ENCODE measurements around the gene UGT1A7. TPM values are rescaled to one million over a fixed set of nuclear protein-coding genes. Genes with fewer than 3 reads are reported as not detected.
"Not testable (repeated sequence)": the region's sequence is repeated elsewhere in the genome, so short reads cannot be mapped to it uniquely, and the experiment has no call there.

UGT1A7 gene
- total RNA-seq = 2.5 TPM
- polyA plus RNA-seq = 0.08 TPM

DNA sequence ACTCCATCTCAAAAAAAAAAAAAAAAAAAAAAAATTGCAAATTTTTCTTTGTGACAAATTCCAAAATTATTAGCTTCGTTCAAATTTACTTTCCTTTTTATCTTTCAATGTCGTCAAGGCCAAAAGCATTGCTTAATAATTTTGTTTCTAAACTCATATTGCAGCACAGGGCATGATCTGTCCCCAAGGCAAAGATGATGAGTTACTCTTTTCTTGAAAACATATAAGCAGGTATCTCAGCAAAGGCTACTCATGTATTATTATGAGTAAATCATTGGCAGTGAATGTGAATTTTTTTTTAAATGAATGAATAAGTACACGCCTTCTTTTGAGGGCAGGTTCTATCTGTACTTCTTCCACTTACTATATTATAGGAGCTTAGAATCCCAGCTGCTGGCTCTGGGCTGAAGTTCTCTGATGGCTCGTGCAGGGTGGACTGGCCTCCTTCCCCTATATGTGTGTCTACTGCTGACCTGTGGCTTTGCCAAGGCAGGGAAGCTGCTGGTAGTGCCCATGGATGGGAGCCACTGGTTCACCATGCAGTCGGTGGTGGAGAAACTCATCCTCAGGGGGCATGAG is at the start of gene UGT1A7:
Gene UGT1A7, plus strand, starts transcription at position 381 of the 579 bp plus-strand sequence. Its CDS starts 37 bp downstream, at position 418.
- no peaks in the 10 kb centered on the region for H3K4me1 ChIP-seq (ENCODE audit: insufficient read depth)
- H3K27ac ChIP-seq (ENCODE audit: low read depth) = no peak within 1 kb of the TSS
- DNase-seq (ENCODE audit: extremely low spot score) = no peak
- H3K4me3 ChIP-seq (ENCODE audit: low read depth, low read length) = no peak within 1 kb of the TSS
- 79% methylated on average over 5 of the region's 5 CpGs for WGBS
- no peaks in the 10 kb centered on the region for H3K36me3 ChIP-seq (ENCODE audit: insufficient read depth)

DNA sequence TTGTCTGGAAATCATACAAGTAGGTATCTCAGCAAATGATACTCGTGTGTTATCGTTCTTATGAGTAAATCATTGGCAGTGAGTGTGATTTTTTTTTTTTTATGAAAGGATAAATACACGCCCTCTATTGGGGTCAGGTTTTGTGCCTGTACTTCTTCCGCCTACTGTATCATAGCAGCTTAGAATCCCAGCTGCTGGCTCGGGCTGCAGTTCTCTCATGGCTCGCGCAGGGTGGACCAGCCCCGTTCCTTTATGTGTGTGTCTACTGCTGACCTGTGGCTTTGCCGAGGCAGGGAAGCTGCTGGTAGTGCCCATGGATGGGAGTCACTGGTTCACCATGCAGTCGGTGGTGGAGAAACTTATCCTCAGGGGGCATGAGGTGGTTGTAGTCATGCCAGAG is 45.4 kb upstream of the UGT1A7 start, which contains the start of gene UGT1A10:
Gene UGT1A10, plus strand, starts transcription at position 143 of the 400 bp plus-strand sequence. Its CDS starts 75 bp downstream, at position 218.
- H3K4me1 ChIP-seq (ENCODE audit: insufficient read depth); H3K27ac ChIP-seq (ENCODE audit: low read depth): not testable (repeated sequence)
- 83% methylated on average over 10 of the region's 10 CpGs for WGBS

DNA sequence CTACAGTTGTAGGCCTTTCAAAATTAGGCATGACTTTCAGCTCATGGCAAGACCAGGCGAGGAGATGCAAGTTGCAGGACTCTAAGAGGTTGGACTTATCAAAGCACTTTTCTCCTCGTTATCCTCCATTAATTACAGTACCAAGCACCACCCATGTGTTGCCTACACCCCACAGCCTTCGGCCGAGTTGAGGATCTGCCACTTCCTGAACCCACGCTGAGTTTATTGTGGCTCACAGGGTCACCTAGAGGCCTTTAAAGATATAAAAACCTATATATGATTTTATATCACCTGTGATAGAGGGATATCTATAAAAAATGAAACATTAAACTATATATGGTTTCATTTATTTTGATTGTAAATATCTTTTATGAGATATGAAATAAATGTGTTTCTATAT is 42.9 kb upstream of the UGT1A7 start:
- H3K4me3 ChIP-seq (ENCODE audit: low read depth, low read length) = no peak overlapping the region
- DNase-seq (ENCODE audit: extremely low spot score) = no peak
- 54% methylated on average over 5 of the region's 5 CpGs for WGBS
- H3K27ac ChIP-seq (ENCODE audit: low read depth) = no peak overlapping the region
- H3K36me3 ChIP-seq (ENCODE audit: insufficient read depth) = no peaks in the 10 kb centered on the region
- H3K4me1 ChIP-seq (ENCODE audit: insufficient read depth) = no peaks in the 10 kb centered on the region

More for the DNA sequence above, 45.4 kb upstream of the UGT1A7 start, which contains the start of gene UGT1A10:
- not testable (repeated sequence) for DNase-seq (ENCODE audit: extremely low spot score); H3K36me3 ChIP-seq (ENCODE audit: insufficient read depth); H3K4me3 ChIP-seq (ENCODE audit: low read depth, low read length)

DNA sequence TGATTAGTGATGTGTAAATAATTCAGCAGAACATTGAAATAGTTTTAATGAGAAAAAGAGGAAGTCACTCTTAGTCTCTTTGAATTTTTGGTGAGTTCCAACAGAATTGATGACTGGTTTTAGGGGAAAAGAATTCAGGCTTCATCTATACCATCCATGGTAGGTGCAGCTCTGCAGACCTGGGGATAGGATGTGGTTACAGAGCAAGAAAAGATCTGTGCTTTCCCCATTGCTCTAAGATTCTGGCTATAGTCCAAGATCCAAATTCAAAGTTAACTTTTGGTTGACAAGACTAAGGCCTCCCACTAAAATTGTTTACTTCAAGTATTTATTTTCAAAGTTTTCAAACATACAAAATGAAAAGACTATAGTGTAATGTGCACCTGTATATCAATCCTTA is 41.8 kb upstream of the UGT1A7 start:
- H3K27ac ChIP-seq (ENCODE audit: low read depth) = no peak overlapping the region
- H3K4me3 ChIP-seq (ENCODE audit: low read depth, low read length) = no peak overlapping the region
- H3K36me3 ChIP-seq (ENCODE audit: insufficient read depth) = no peaks in the 10 kb centered on the region
- H3K4me1 ChIP-seq (ENCODE audit: insufficient read depth) = no peaks in the 10 kb centered on the region
- DNase-seq (ENCODE audit: extremely low spot score) = no peak

DNA sequence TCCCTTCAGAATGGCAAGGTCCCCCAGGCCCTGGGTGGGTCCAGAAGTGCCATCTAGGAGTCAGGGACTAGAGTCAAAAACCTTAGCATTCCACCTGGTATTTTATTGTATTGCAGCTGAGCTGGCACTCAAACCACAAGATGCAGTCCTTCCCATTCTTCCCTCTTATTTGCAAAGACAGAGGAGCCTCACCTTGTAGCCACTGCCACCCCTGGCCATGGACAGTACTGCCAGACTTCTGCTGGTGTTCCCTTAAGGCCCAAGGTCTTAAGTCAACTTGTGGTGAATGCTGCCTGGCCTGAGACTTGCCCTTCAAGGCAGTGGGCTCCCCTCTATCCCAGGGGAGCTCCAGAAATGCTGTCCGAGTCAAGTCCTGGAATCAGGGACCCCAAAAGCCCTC is 38.6 kb upstream of the UGT1A7 start:
- Histone ChIP-seq H3K36me3 (ENCODE audit: insufficient read depth) (no peaks in the 10 kb centered on the region), H3K27ac (ENCODE audit: low read depth) (no peak overlapping the region), H3K4me3 (ENCODE audit: low read depth, low read length) (no peak overlapping the region), H3K4me1 (ENCODE audit: insufficient read depth) (no peaks in the 10 kb centered on the region)
- WGBS = 91% methylated on average over 1 of the region's 1 CpG
- no peak for DNase-seq (ENCODE audit: extremely low spot score)

DNA sequence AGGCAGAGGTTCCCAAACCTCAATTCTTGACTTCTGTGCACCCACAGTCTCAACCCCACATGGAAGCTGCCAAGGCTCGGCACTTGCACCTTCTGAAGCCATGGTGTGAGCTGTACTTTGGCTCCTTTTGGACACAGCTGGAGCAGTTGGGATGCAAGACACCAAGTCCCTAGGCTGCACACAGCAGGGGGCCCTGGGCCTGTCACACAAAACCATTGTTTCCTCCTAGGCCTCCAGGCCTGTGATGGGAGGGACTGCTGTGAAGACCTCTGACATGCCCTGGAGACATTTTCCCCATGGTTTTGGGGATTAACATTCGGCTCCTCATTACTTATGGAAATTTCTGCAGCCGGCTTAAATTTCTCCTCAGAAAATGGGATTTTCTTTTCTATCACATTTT is 35.7 kb upstream of the UGT1A7 start:
- 87% methylated on average over 3 of the region's 3 CpGs for WGBS
- not testable (repeated sequence) for H3K27ac ChIP-seq (ENCODE audit: low read depth); H3K4me3 ChIP-seq (ENCODE audit: low read depth, low read length); DNase-seq (ENCODE audit: extremely low spot score); H3K36me3 ChIP-seq (ENCODE audit: insufficient read depth); H3K4me1 ChIP-seq (ENCODE audit: insufficient read depth)

DNA sequence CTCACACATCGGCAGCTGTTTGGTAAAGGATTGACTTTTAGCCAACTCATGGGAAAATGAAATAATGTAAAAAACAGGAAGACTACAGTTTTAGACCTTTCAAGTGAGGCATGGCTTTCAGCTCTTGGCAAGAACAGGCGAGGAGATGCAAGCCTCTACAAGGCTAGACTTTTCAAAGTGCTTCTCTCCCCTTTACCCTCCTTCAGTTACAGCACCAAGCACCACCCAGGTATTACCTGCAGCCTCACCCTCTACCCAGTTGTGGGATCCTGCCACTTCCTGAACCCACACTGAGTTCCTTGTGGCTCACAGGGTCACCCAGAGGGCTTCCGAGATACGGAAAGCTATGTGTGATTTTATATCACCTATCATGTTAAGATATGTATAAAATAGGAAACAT is 30.7 kb upstream of the UGT1A7 start:
- no peak overlapping the region for H3K27ac ChIP-seq (ENCODE audit: low read depth)
- DNase-seq (ENCODE audit: extremely low spot score) = peak; percentile 31
- H3K4me1 ChIP-seq (ENCODE audit: insufficient read depth) = no peaks in the 10 kb centered on the region
- WGBS = 70% methylated on average over 4 of the region's 4 CpGs
- no peaks in the 10 kb centered on the region for H3K36me3 ChIP-seq (ENCODE audit: insufficient read depth)
- no peak overlapping the region for H3K4me3 ChIP-seq (ENCODE audit: low read depth, low read length)

DNA sequence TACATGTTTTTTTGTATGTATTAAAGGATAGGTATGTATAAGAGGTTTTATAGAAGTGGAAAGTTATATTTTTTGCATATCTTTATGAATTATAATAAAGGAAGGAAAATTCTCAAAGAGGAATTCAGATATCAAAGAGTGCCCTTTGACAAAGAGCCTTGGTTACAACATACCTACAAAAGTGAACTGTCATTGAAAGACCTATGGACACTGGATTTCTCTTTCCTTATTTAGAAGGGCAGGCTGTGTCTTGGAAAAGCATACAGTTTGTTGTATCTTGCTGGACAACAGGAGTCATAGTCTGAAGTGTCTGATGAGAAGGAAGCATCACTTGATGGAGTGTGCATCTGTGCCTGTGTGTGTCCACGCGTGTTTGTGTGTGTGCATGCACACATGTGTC is 30.3 kb upstream of the UGT1A7 start:
- no peaks in the 10 kb centered on the region for H3K4me1 ChIP-seq (ENCODE audit: insufficient read depth)
- H3K27ac ChIP-seq (ENCODE audit: low read depth) = no peak overlapping the region
- DNase-seq (ENCODE audit: extremely low spot score) = no peak
- H3K36me3 ChIP-seq (ENCODE audit: insufficient read depth) = no peaks in the 10 kb centered on the region
- WGBS = 96% methylated on average over 2 of the region's 2 CpGs
- no peak overlapping the region for H3K4me3 ChIP-seq (ENCODE audit: low read depth, low read length)

DNA sequence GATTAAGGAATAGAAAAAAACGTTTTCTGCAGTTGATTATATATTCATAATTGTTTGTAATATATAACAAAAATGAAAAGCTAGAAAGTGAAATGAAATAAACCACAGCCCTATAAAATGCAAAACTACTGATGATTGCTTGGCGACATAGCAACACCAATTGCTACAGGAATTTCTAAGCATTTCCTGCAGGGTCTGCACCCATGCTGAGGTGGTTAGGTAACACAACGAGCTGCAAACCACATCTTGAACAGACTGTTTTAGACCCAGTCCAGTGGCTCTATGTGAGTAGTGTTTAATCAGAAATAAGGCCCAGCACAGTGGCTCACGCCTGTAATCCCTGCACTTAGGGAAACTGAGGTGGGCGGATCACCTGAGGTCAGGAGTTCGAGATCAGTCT is 27.2 kb upstream of the UGT1A7 start:
- DNase-seq (ENCODE audit: extremely low spot score) = no peak
- Histone ChIP-seq H3K36me3 (ENCODE audit: insufficient read depth) (no peaks in the 10 kb centered on the region), H3K4me3 (ENCODE audit: low read depth, low read length) (no peak overlapping the region), H3K4me1 (ENCODE audit: insufficient read depth) (no peaks in the 10 kb centered on the region), H3K27ac (ENCODE audit: low read depth) (no peak overlapping the region)
- WGBS = 65% methylated on average over 6 of the region's 6 CpGs

DNA sequence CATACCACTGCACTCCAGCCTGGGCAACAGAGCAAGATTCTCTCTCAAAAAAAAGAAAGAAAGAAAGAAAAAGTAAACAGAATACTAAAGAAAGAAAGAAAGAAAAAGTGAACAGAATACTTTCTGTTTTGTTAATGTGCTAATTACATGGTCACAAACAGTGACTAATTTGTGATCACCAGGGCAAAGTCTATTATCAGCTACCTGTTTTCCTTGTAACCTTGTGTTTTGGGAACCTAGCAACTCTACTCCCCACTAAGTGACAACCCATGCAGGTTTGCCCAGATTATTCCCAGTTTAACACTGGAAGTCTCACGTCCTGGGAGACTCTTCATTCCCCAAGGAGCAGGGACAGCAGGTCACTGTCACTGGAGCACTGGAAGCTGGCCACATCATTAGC is 26.7 kb upstream of the UGT1A7 start:
- no peaks in the 10 kb centered on the region for H3K36me3 ChIP-seq (ENCODE audit: insufficient read depth)
- H3K27ac ChIP-seq (ENCODE audit: low read depth) = no peak overlapping the region
- DNase-seq (ENCODE audit: extremely low spot score) = no peak
- 48% methylated on average over 1 of the region's 1 CpG for WGBS
- H3K4me1 ChIP-seq (ENCODE audit: insufficient read depth) = no peaks in the 10 kb centered on the region
- H3K4me3 ChIP-seq (ENCODE audit: low read depth, low read length) = no peak overlapping the region

DNA sequence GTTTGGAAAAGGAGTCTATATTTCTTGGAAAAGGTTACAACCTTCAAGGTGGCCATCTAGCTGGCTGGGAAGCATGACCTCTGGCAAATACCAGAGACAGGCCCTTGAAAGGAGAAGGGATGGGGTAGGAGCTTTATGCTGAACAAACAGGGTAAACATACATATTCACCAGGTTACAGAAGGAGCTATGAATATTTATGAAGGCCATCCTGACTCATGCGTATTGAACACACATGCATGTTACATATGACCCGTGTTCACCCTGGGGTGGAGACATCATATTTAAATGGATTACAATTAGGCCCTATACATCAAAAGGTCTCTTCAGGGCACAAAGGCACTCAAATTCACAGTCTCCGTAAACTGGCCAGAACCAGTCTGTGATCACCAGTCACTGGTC is 25.8 kb upstream of the UGT1A7 start:
- H3K4me3 ChIP-seq (ENCODE audit: low read depth, low read length); H3K4me1 ChIP-seq (ENCODE audit: insufficient read depth); DNase-seq (ENCODE audit: extremely low spot score); H3K36me3 ChIP-seq (ENCODE audit: insufficient read depth); H3K27ac ChIP-seq (ENCODE audit: low read depth): not testable (repeated sequence)
- 90% methylated on average over 3 of the region's 3 CpGs for WGBS

DNA sequence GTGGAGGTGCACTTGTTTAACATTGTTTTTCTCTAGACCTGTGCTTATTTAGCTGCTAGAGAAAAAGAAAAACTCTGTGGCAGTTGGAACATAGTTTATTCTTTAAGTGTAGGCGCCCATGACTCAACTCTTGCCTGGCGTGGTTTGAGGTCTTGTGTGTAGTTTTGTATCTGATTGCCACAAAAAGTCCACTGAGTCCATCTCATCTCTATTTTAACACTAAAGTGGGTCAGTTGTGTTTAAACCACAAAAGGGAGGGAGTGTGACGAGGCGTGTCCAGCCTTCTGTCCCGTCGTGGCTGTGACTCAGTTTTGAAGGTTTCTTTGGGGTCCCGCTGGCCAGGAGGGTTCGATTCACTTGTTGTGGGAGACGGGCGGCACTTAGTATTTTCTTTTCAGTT is 25.3 kb upstream of the UGT1A7 start:
- DNase-seq (ENCODE audit: extremely low spot score) = no peak
- WGBS = 81% methylated on average over 10 of the region's 10 CpGs

DNA sequence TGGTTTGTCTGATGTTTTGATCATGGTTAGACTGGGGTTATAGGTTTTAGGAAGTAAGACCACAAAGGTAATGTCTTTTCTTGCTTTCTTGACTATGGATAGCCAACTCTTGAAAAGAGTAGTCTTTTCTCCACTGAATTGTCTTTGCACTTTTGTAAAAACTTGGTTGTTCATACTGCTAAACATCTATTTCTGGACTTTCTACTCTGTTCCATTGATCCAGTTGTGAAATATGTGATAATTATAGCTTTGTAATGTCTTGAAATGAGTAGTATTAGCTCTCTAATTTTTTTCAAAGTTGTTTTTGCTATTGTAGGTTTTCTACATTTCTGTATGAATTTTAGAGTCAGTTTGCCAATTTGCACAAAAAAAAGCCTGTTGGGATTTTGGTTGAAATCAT is 23.1 kb upstream of the UGT1A7 start:
- Histone ChIP-seq H3K36me3 (ENCODE audit: insufficient read depth) (no peaks in the 10 kb centered on the region), H3K4me1 (ENCODE audit: insufficient read depth) (no peaks in the 10 kb centered on the region), H3K4me3 (ENCODE audit: low read depth, low read length) (no peak overlapping the region), H3K27ac (ENCODE audit: low read depth) (no peak overlapping the region)
- no peak for DNase-seq (ENCODE audit: extremely low spot score)

More for the DNA sequence above, 25.3 kb upstream of the UGT1A7 start:
- Histone ChIP-seq H3K4me1 (ENCODE audit: insufficient read depth) (no peaks in the 10 kb centered on the region), H3K36me3 (ENCODE audit: insufficient read depth) (no peaks in the 10 kb centered on the region), H3K27ac (ENCODE audit: low read depth) (no peak overlapping the region), H3K4me3 (ENCODE audit: low read depth, low read length) (no peak overlapping the region)

DNA sequence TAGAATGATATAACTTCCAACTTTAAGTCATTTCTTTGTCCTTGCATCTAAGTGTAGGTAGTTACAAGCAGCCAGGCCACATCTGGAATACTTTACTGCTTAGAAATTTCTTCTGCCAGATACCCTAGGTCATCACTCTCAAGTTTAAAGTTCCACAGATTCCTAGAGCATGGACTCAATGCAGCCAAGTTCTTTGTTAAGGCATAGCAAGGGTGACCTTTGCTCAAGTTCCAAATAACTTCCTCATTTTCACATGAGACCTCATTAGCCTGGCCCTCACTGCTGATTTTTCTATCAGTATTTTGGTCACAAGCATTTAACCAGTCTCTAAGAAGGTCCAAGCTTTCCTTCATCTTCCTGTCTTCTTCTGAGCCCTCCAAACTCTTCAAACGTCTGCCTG is 17.8 kb upstream of the UGT1A7 start:
- H3K4me1 ChIP-seq (ENCODE audit: insufficient read depth) = no peaks in the 10 kb centered on the region
- H3K4me3 ChIP-seq (ENCODE audit: low read depth, low read length) = no peak overlapping the region
- WGBS = 45% methylated on average over 1 of the region's 1 CpG
- no peaks in the 10 kb centered on the region for H3K36me3 ChIP-seq (ENCODE audit: insufficient read depth)
- no peak overlapping the region for H3K27ac ChIP-seq (ENCODE audit: low read depth)
- no peak for DNase-seq (ENCODE audit: extremely low spot score)
